ENCODE results near the gene CPPED1. TPM values are rescaled to one million over a fixed set of nuclear protein-coding genes. Genes with fewer than 3 reads are reported as not detected.

CPPED1 gene
- total RNA-seq, 4 donors from 2014 or later = 10.4 to 18.9 (median 16.0) TPM

DNA sequence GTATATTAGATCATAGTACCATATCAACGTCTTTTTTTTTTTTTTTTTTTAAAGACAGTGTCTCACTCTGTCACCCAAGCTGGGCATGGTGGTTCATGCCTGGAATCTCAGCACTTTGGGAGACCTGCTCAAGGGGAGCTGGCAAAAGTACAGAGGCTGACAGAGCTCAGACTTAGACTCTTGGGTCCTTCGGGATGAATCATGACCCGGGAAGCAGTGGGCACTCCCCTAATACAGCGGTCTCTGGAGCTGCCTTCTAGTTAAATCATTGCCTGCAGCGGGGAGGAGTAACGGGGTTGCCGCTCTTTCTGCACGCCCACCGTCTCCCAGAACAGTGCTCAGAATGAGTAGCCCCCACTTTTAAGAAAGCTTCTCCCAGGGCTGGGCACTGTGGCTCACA, 174.4 kb downstream of the CPPED1 start:
- DNase-seq (ENCODE audit: low spot score in 2 of 2) = no peak
- no peak overlapping the region for H3K27ac ChIP-seq
- H3K27me3 ChIP-seq = no peaks in the 10 kb centered on the region
- H3K36me3 ChIP-seq = no peaks in the 10 kb centered on the region
- H3K4me1 ChIP-seq = no peaks in the 10 kb centered on the region
- 87 to 94% methylated on average over 8 to 9 of the region's 9 CpGs for WGBS, 2 donors
- H3K4me3 ChIP-seq = no peak overlapping the region
- peaks cover 0 to under 1% (median 0%) of the 10 kb centered on the region in 4 donors for H3K9me3 ChIP-seq
- TF ChIP-seq CTCF (IDR thresholded peaks at IDR 0.05) = no peak
- TF ChIP-seq POLR2A (IDR thresholded peaks at IDR 0.05) = no peak
- no peak for TF ChIP-seq EP300 (IDR thresholded peaks at IDR 0.05)

DNA sequence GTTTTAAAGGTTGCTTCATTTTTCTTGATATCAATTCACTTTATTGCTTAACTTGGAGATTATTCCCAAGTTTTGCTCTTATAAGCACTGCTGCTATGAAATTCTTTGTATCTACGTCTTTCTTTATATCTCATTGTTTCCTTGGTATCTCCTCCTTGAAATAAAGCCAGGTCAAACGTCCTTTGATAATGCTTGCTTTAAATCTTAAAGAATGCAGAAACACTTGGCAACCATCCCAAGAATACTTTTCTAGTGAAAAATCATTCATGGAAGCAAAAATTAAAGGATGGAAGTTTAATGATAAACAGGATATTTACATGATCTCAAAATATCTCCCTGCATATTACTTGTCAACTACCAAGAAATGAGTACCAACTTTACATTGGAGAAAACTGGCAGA, 175.2 kb downstream of the CPPED1 start:
- TF ChIP-seq EP300 (IDR thresholded peaks at IDR 0.05) = no peak
- TF ChIP-seq CTCF (IDR thresholded peaks at IDR 0.05) = no peak
- TF ChIP-seq POLR2A (IDR thresholded peaks at IDR 0.05) = no peak
- H3K27ac ChIP-seq = no peak overlapping the region
- H3K4me1 ChIP-seq = no peaks in the 10 kb centered on the region
- no peak for DNase-seq (ENCODE audit: low spot score in 2 of 2)
- 15% methylated on average over 2 of the region's 2 CpGs for WGBS, 2 donors
- no peak overlapping the region for H3K4me3 ChIP-seq
- H3K36me3 ChIP-seq = no peaks in the 10 kb centered on the region
- H3K27me3 ChIP-seq = no peaks in the 10 kb centered on the region
- peaks cover 0 to 5% (median 0%) of the 10 kb centered on the region in 4 donors for H3K9me3 ChIP-seq

DNA sequence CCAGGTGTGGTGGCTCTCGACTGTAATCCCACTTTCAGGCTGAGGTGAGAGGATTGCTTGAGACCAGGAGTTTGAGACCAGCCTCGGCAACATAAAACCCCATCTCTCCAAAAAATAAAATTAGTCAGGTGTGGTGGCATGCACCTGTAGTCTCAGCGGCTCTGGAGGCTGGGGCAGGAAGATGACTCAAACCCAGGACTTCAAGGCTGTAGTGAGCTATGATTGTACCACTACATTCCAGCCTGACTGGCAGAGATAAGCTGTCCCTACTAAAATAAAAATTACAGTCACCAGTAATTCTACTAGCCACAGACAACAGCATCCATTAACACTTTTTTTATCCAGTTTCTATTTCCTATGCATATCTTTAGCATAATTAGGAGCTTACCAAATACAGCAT, 176.3 kb downstream of the CPPED1 start:
- Histone ChIP-seq H3K4me3 (no peak overlapping the region), H3K9me3 (peaks cover 0 to 5% (median 0%) of the 10 kb centered on the region in 4 donors), H3K27ac (no peak overlapping the region), H3K36me3 (no peaks in the 10 kb centered on the region), H3K27me3 (no peaks in the 10 kb centered on the region), H3K4me1 (no peaks in the 10 kb centered on the region)
- TF ChIP-seq POLR2A (IDR thresholded peaks at IDR 0.05) = no peak
- TF ChIP-seq EP300 (IDR thresholded peaks at IDR 0.05) = no peak
- no peak for TF ChIP-seq CTCF (IDR thresholded peaks at IDR 0.05)
- DNase-seq (ENCODE audit: low spot score in 2 of 2) = no peak
- WGBS, 2 donors = 91 to 93% methylated on average over 3 of the region's 3 CpGs

DNA sequence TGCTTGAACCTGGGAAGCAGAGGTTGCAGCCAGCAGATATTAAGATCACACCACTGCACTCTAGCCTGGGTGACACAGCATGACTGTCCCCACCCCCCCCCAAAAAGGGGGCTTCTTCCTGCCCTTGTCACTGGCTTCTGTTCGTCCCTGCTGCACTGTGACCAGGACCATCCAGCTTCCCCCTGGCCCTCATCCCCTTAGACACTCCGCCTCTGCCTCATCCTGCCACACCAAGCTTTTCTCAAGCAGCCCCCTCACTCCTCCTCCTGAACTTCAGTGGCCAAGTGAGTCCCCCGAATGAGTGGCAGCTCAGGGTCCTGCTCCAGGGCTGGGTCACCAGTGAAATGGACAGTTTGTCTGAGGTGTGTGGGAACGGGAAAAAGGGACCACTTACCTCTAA, 177.3 kb downstream of the CPPED1 start:
- H3K4me3 ChIP-seq = no peak overlapping the region
- 78 to 84% methylated on average over 4 of the region's 4 CpGs for WGBS, 2 donors
- no peaks in the 10 kb centered on the region for H3K27me3 ChIP-seq
- DNase-seq (ENCODE audit: low spot score in 2 of 2) = no peak
- H3K36me3 ChIP-seq = no peaks in the 10 kb centered on the region
- TF ChIP-seq POLR2A (IDR thresholded peaks at IDR 0.05) = no peak
- no peak for TF ChIP-seq CTCF (IDR thresholded peaks at IDR 0.05)
- TF ChIP-seq EP300 (IDR thresholded peaks at IDR 0.05) = no peak
- no peak overlapping the region for H3K27ac ChIP-seq
- no peaks in the 10 kb centered on the region for H3K4me1 ChIP-seq
- H3K9me3 ChIP-seq = peaks cover 0 to 5% (median 0%) of the 10 kb centered on the region in 4 donors

GRCh38 chr16:12625716-12626115, 178.0 kb downstream of the CPPED1 start:
- Histone ChIP-seq H3K27me3 (no peaks in the 10 kb centered on the region), H3K27ac (no peak overlapping the region), H3K4me1 (no peaks in the 10 kb centered on the region), H3K4me3 (no peak overlapping the region), H3K9me3 (peaks cover 0 to 5% (median 0%) of the 10 kb centered on the region in 4 donors), H3K36me3 (no peaks in the 10 kb centered on the region)
- TF ChIP-seq POLR2A (IDR thresholded peaks at IDR 0.05) (no peak), EP300 (IDR thresholded peaks at IDR 0.05) (no peak), CTCF (IDR thresholded peaks at IDR 0.05) (no peak)
- 80 to 81% methylated on average over 5 to 7 of the region's 10 CpGs for WGBS, 2 donors
- DNase-seq (ENCODE audit: low spot score in 2 of 2) = no peak

All from tibial nerve (tissue), 4 donors.